Mammary epithelial cell (primary cell): Measurements from ENCODE around the gene KIF5C.

Experiments
- EZH2 ChIP-seq: IDR thresholded peaks from 2 replicates; pipeline ENCODE4 v1.6.1; 2012; ENCODE audit warnings: low read length, inconsistent platforms, borderline replicate concordance
- TF ChIP-seq, protein P1 (sequence below), 2 donors: IDR thresholded peaks in 1 of 2; conservative IDR thresholded peaks in 1 of 2; 2 replicates each; pipeline ENCODE4 v1.5.1; 2011 to 2012; ENCODE audit warnings: inconsistent platforms in 2 of 2, low read length in 2 of 2, mild to moderate bottlenecking in 2 of 2, control low read depth in 1 of 2, low read depth in 1 of 2; ENCODE audit not compliant: insufficient read depth in 1 of 2; ENCODE audit errors: extremely low read depth in 1 of 2

DNA sequence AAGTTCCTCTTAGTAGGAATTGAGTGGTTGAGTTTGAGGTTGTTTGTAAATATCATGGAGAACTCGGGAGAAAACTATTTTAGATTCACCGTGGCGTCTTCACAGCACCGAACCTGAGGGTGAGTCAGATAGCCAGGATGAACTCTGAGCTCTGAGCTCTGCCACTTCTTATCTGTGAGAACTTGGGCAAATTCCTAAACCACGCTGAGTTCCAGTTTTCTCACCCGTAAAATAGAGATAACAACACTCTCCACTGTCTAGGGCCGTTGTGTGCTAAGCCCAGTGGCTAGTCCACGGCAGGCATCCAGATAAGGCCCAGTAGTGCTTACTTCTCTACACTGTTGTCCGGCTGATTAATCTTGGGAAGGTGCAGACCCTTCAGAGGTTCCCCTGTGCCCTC is 7.0 kb downstream of the KIF5C start:
- TF ChIP-seq, protein P1, sequence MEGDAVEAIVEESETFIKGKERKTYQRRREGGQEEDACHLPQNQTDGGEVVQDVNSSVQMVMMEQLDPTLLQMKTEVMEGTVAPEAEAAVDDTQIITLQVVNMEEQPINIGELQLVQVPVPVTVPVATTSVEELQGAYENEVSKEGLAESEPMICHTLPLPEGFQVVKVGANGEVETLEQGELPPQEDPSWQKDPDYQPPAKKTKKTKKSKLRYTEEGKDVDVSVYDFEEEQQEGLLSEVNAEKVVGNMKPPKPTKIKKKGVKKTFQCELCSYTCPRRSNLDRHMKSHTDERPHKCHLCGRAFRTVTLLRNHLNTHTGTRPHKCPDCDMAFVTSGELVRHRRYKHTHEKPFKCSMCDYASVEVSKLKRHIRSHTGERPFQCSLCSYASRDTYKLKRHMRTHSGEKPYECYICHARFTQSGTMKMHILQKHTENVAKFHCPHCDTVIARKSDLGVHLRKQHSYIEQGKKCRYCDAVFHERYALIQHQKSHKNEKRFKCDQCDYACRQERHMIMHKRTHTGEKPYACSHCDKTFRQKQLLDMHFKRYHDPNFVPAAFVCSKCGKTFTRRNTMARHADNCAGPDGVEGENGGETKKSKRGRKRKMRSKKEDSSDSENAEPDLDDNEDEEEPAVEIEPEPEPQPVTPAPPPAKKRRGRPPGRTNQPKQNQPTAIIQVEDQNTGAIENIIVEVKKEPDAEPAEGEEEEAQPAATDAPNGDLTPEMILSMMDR (conservative IDR thresholded peaks at IDR 0.05 in 1 of 2, IDR thresholded peaks at IDR 0.05 in 1 of 2; ENCODE audit: extremely low read depth in 1 of 2, insufficient read depth in 1 of 2, low read depth in 1 of 2, low read length in 2 of 2) = no peak
- TF ChIP-seq EZH2 = no peak
